Stimulated activated CD8-positive, alpha-beta memory T cell treated with anti-CD3 and anti-CD28 coated beads, Interleukin-4, amount 100 ng/mL, for 1 hour (primary cell): ENCODE data around the gene CXCR2.
"Not testable (repeated sequence)": the region's sequence is repeated elsewhere in the genome, so short reads cannot be mapped to it uniquely, and the experiment has no call there.

ENCODE experiments used
- DNase-seq, 2 donors: peaks; one replicate each; pipeline ENCODE4 v3.0.0-alpha.2; 2020; ENCODE audit warnings: low read depth in 2 of 2, low spot score in 1 of 2

The CXCR2 gene

GRCh38 chr2:218129458-218130135 lies 3.8 kb downstream of the CXCR2 start:
- no peak for DNase-seq

DNA sequence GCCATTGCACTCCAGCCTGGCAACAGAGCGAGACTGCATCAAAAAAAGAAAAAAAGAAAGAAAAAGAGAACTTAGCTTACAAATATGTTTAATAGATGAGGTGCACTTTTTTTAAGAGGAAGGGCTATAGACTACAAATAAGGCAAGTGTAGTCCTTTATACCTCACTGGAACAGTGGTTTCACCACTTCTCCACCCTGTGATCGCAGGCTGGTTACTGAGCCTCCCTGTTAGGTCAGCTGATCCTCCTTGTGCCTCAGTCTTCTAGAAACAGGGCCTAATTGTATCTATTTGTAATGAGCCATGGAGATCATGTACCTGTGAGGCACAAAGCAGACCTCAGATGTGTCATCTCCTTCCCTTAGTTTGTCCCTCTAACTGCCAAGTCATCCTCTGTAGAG lies 4.5 kb downstream of the CXCR2 start:
- peak in 1 of 2 donors; percentile 17 for DNase-seq

GRCh38 chr2:218130822-218131221 lies 5.0 kb downstream of the CXCR2 start:
- no peak for DNase-seq

- DNase-seq = no peak
Measured at GRCh38 chr2:218137514-218137913, 11.7 kb downstream of the CXCR2 start.

DNA sequence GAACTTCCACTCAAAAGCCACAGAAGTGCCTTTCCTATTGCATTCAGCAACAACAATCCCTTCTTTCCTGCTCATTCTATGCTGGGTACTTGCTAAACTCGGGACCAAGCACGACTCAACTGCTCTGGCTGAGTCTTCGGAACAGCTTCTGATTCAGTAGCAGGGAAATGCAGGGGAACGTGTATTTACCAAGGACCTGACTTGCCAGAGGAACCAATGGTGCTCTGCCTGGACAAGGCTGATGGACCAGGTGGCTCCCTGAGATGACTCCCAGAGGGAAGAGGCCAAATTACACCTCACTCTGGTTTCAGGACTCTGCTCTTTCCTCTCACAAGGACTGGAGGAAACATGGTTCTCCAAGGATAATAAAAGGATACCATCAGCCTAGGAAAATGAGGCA lies 12.2 kb downstream of the CXCR2 start:
- DNase-seq = no peak

GRCh38 chr2:218145124-218145523 lies 19.3 kb downstream of the CXCR2 start:
- DNase-seq = no peak

DNA sequence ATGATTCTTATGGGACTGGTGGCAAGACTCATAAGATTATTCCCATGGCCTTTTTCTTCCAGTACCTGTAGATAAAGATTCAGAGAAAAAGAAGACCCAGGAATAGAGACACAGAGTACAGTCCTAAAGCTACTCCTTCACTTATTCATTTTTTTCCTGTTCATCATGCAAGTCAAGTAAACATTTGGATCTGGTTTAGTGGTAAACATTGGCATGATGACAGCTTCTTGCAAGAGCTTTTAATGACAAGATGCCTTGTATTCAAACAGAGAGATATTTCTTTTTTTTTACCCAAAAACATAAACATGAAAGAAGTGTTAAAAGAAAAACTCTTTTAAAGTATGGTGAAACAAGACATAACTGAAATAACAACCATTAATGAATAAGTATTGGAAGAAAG lies 20.2 kb downstream of the CXCR2 start:
- no peak for DNase-seq

DNA sequence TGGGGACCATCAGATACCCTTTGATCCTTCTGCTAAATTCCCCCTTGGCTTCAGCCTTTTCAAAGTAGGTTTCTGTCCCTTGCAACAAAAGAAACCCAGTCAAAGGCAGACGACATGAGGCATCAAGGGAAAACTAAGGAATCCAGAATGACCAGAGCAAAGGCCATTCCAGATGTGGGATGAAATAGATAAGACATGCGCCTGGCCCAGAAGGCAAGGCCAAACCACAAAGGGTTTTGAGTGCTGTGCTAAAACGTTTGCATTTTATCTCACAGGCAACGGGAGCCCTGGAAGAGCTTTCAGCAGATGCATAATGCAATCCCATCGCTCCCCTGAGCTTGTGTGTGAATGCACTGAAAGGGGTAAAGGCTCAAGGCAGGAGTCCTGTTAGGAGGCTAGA lies 23.3 kb downstream of the CXCR2 start:
- no peak for DNase-seq

- no peak for DNase-seq
Measured at GRCh38 chr2:218149848-218150440, 24.1 kb downstream of the CXCR2 start.

- no peak for DNase-seq
Measured at GRCh38 chr2:218152172-218152571, 26.3 kb downstream of the CXCR2 start.

- DNase-seq = no peak
Measured at GRCh38 chr2:218152777-218153176, 26.9 kb downstream of the CXCR2 start.

GRCh38 chr2:218155953-218156479 lies 30.2 kb downstream of the CXCR2 start:
- no peak for DNase-seq

DNA sequence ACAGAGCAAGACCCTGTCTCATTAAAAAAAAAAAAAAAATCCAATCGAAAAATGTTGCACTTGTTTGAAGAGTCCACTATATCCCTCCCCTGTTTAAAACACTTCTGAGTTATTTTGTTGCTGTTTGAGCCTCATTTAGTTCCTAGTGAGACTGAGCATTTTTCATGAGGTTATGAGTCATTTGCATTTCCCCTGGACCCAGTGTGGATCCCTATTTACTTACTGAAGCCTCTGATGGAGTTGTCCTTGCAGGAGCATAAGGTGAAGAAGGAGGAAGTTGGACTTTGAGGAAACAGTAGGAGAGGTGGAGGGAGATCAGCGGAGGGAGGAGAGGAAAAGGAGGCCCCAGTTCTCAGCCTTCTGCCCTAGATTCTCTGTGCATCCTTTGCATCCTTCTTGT lies 35.8 kb downstream of the CXCR2 start:
- no peak for DNase-seq

DNA sequence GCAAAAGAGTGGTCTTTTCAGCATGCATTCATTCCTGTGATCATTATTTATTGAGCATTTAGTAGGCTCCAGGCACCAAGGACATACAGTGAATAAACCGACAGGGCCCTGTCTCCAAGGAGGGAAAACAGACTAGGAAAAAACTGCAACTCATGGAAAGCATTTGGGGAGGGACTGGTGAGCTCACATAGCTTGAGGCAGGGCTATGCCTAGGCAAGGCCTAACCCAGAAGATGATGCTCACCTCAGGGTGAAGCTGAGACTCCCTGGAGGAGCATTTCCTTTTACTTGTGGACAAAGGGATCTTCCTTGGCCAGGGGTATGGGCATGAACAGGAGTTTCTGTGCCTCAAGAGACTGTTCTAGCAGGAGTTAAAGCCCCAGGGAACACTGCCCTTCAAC lies 37.0 kb downstream of the CXCR2 start:
- DNase-seq = no peak

- peak in 1 of 2 donors; percentile 6 for DNase-seq
Measured at GRCh38 chr2:218166791-218167190, 41.0 kb downstream of the CXCR2 start, which contains the start of gene CXCR1. Gene CXCR1 (minus strand): TSS chr2:218166962. CDS start chr2:218165211, 1,751 bp downstream.

DNA sequence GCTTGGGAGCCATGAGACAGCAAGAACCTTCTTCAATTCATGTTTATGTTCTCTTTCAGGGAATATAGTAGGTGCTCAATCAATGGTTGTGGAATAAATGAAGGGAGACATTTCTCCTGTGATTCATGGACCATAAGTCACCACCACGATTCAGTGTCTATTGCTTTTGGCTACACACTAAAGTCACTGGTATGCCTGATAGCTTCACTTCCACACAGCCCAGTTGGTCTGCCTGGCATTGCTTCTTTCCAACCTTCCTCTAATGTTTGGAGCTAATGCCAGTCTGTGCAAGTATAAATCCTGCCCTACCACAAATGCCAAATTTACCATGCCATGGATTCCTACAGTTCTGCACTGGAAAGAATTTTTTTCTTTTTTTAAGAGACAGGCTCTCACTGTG lies 42.2 kb downstream of the CXCR2 start:
- DNase-seq = no peak

GRCh38 chr2:218168635-218169462 lies 43.0 kb downstream of the CXCR2 start:
- DNase-seq = peak; percentile 46 to 61

DNA sequence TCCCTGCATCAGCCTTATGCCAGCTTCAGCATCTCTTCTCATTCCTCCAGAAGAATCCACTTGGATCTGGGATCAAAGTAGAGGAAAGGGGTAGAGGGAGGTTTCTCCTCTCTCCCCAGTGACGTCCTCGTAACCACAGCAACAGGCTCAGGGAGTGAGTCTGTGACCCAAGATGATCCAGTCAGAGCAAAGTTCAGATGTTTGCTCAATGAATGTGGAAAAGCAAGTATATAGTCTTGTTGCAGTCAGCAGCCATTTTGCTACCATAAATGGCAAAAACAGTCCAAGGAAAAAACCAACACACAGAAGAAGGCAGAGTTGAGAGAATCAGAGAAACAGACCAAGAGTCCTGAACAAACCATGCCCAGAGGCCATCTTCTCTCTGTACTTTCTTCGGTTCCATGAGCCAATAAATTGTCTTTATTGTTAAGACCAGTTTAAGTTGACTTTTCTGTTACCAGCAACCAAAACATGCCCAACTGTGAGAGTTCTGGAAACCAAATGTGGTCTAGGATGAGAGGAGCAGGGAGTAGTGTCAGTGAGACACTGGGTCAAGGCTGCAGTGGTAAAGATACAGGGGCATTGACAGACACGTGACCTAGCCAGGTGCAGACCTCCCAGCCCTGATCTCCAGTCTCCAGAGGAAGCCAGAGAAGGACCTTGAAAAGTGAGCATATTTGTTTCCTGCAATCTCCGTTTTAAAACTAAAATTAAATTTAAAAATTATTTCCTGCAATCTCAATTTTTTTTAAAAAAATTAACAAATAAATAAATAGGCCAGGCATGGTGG lies 44.1 kb downstream of the CXCR2 start:
- no peak for DNase-seq

- DNase-seq = not testable (repeated sequence)
Measured at GRCh38 chr2:218171744-218172143, 45.9 kb downstream of the CXCR2 start.

DNA sequence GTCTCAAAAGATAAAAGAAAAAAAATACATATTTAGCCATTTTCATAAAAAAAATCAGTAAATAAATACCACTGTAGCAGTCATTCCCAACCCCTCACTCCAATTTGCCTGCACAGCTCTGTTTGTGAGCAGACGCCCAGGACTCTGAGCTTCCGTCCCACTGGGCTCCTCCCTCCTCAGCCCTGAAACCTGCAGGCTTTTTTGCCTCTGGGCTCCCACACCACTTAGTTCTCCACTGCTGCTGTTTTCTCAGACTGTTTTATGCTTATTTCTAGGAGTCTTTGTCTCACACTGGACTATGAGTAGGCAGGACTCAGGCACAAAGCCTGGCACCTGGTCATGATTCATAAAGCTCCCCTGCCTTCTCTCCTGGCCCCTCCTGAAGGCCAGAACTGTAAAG lies 47.0 kb downstream of the CXCR2 start:
- DNase-seq = no peak

DNA sequence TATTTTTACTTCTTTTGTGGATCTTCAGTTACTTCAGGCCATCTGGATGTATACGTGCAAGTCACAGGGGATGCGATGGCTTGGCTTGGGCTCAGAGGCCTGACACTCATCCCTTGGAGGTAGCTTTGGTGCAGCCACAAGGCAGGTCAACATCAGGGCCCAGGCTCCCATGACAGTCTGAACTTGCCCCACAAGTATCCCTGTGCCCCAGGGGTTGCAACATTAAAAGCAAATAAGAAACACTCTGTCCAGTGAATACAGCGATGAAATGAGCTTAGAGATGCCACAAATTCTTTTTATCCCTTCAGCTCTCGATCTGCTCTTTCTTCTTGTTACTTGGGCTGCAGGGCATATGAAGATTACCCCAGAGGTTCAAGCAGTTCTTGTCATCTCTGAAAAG lies 54.0 kb downstream of the CXCR2 start:
- no peak for DNase-seq
